ENCODE data around the gene NCOR2. TPM values are rescaled to one million over a fixed set of nuclear protein-coding genes. Genes with fewer than 3 reads are reported as not detected.

NCOR2 gene
- total and polyA plus RNA-seq, 2 donors (not counting 3 experiments of a cell fraction or from before 2014, with no cell fraction given) = 26.5 to 241 TPM

- Histone ChIP-seq H3K9ac (replicated peaks; ENCODE audit: extremely low read depth, insufficient read depth, low read length) (no peak overlapping the region), H3K27ac (ENCODE audit: insufficient read depth, low read depth, low read length) (no peak overlapping the region), H3K4me3 (replicated peaks in 1 of 3; ENCODE audit: insufficient read depth in 1 of 3, low read depth in 1 of 3, low read length in 3 of 3) (no peak overlapping the region), H3K4me2 (ENCODE audit: insufficient read depth, low read length) (no peak overlapping the region), H3K79me2 (ENCODE audit: control insufficient read depth, insufficient read depth, low read length) (peaks cover 81% of the 10 kb centered on the region), H3K4me1 (ENCODE audit: control insufficient read depth, extremely low read depth, insufficient read depth, low read length) (peaks cover 10% of the 10 kb centered on the region), H4K20me1 (replicated peaks; ENCODE audit: control insufficient read depth, extremely low read depth, insufficient read depth, low read length) (peaks cover 4% of the 10 kb centered on the region), H3K9me3 (replicated peaks; ENCODE audit: control insufficient read depth, insufficient read depth, low read length) (no peaks in the 10 kb centered on the region), H3K9me1 (replicated peaks; ENCODE audit: control insufficient read depth, extremely low read depth, insufficient read depth, low read length) (no peaks in the 10 kb centered on the region), H3K27me3 (ENCODE audit: control insufficient read depth in 2 of 2, insufficient read depth in 2 of 2, low read length in 2 of 2) (no peaks in the 10 kb centered on the region), H2AFZ (ENCODE audit: low read depth, low read length) (no peak overlapping the region), H3K36me3 (ENCODE audit: control insufficient read depth in 2 of 2, extremely low read depth in 1 of 2, insufficient read depth in 2 of 2, low read length in 2 of 2) (no peaks in the 10 kb centered on the region)
- ChIA-PET POLR2A (interaction anchor here (1.1 kb wide), 1 partner anchor 58 kb away, joined by 3 read pairs; no protein-coding TSS in a partner anchor), CTCF (interaction anchor here (1.3 to 3.6 kb wide), 3 partner anchors 9 to 184 kb away, joined by 3 to 9 read pairs (median 4); no protein-coding TSS in a partner anchor)
- intact Hi-C loops (cut with micrococcal nuclease) (no loop called here), dilution Hi-C loops (cut with MboI; ENCODE audit: extremely low pct_ligation_motif_present, low sequenced_read_pairs) (loop anchor here (25.0 kb wide), 1 partner anchor 123 kb away; no protein-coding TSS in a partner anchor)
- FAIRE-seq (no peak), DNase-seq (ENCODE audit: low read depth, low spot score) (no peak)
- BruUV-seq (replicated peaks) = no TSS peak
- no peak for TF ChIP-seq POLR2AphosphoS5 (IDR thresholded peaks at IDR 0.05; ENCODE audit: insufficient read depth, low read depth, low read length)
- TF ChIP-seq CTCF (IDR thresholded peaks at IDR 0.05; ENCODE audit: extremely low read depth in 1 of 2, insufficient read depth in 1 of 2, low read depth in 1 of 2, low read length in 2 of 2) = no peak
- TF ChIP-seq GATA2 (IDR thresholded peaks at IDR 0.05; ENCODE audit: insufficient read depth, insufficient read length, low read depth, low read length) = no peak
- TF ChIP-seq MAX (IDR thresholded peaks at IDR 0.05; ENCODE audit: insufficient read depth, insufficient read length) = no peak
- TF ChIP-seq EZH2 (IDR thresholded peaks at IDR 0.05; ENCODE audit: borderline replicate concordance, low read depth, low read length, severe bottlenecking) = no peak
- no peak for TF ChIP-seq JUN (IDR thresholded peaks at IDR 0.05; ENCODE audit: borderline replicate concordance, insufficient read depth, insufficient read length, low read depth)
- TF ChIP-seq FOS (IDR thresholded peaks at IDR 0.05; ENCODE audit: borderline replicate concordance, insufficient read depth, low read length) = no peak
- TF ChIP-seq POLR2A (IDR thresholded peaks at IDR 0.05; ENCODE audit: low read depth, low read length) = no peak
- no peak for TF ChIP-seq MYC (IDR thresholded peaks at IDR 0.05; ENCODE audit: low read depth, low read length)
Measured at GRCh38 chr12:124563809-124564208, 3.6 kb downstream of the NCOR2 start.
